Neuron (in vitro differentiated cells): ENCODE measurements around the gene DBR1.
A peak's percentile ranks its signal among the peaks of the same experiment; 100 is the strongest.

ENCODE experiments used
- H2AFZ ChIP-seq: one replicate; pipeline ENCODE4 v1.6.1; 2013; ENCODE audit warnings: low read depth, mild to moderate bottlenecking, inconsistent platforms, low read length, moderate library complexity
- H3K27me3 ChIP-seq: one replicate; pipeline ENCODE4 v1.6.1; 2013; ENCODE audit warnings: low read length; ENCODE audit not compliant: insufficient read depth
- H3K36me3 ChIP-seq: one replicate; pipeline ENCODE4 v1.6.1; 2013; ENCODE audit warnings: low read length; ENCODE audit not compliant: insufficient read depth
- H3K4me1 ChIP-seq: one replicate; pipeline ENCODE4 v1.6.1; 2013; ENCODE audit warnings: low read length; ENCODE audit not compliant: insufficient read depth
- H3K4me3 ChIP-seq: 2 replicates; pipeline ENCODE4 v1.5.1; 2013; ENCODE audit warnings: mild to moderate bottlenecking, low read length, moderate library complexity
- H3K9me3 ChIP-seq: one replicate; pipeline ENCODE4 v1.6.1; 2013; ENCODE audit warnings: low read length

The DBR1 gene, protein sequence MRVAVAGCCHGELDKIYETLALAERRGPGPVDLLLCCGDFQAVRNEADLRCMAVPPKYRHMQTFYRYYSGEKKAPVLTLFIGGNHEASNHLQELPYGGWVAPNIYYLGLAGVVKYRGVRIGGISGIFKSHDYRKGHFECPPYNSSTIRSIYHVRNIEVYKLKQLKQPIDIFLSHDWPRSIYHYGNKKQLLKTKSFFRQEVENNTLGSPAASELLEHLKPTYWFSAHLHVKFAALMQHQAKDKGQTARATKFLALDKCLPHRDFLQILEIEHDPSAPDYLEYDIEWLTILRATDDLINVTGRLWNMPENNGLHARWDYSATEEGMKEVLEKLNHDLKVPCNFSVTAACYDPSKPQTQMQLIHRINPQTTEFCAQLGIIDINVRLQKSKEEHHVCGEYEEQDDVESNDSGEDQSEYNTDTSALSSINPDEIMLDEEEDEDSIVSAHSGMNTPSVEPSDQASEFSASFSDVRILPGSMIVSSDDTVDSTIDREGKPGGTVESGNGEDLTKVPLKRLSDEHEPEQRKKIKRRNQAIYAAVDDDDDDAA

GRCh38 chr3:138174421-138175131 is at the start of gene DBR1:
Gene DBR1 (minus strand): TSS chr3:138174921. CDS start chr3:138174795, 126 bp downstream.
- no peaks in the 10 kb centered on the region for H3K27me3 ChIP-seq
- peak within 1 kb of the TSS; percentile 67 for H2AFZ ChIP-seq
- H3K36me3 ChIP-seq = peaks cover 27% of the 10 kb centered on the region
- H3K4me3 ChIP-seq = peak within 1 kb of the TSS; percentile 80
- H3K9me3 ChIP-seq = no peaks in the 10 kb centered on the region
- H3K4me1 ChIP-seq = peaks cover 6% of the 10 kb centered on the region

- H3K4me1 ChIP-seq = no peaks in the 10 kb centered on the region
Measured at GRCh38 chr3:138222942-138223287, 48.2 kb upstream of the DBR1 start.

GRCh38 chr3:138222131-138222941 is 47.6 kb upstream of the DBR1 start:
- Histone ChIP-seq H2AFZ (no peak overlapping the region), H3K4me1 (no peaks in the 10 kb centered on the region), H3K4me3 (no peak overlapping the region), H3K27me3 (no peaks in the 10 kb centered on the region), H3K36me3 (peaks cover 51% of the 10 kb centered on the region), H3K9me3 (no peaks in the 10 kb centered on the region)

More at GRCh38 chr3:138222942-138223287, 48.2 kb upstream of the DBR1 start:
- Histone ChIP-seq H3K36me3 (peaks cover 56% of the 10 kb centered on the region), H3K27me3 (no peaks in the 10 kb centered on the region), H3K4me3 (no peak overlapping the region), H3K9me3 (no peaks in the 10 kb centered on the region), H2AFZ (no peak overlapping the region)

GRCh38 chr3:138220788-138221187 is 46.1 kb upstream of the DBR1 start:
- H2AFZ ChIP-seq = no peak overlapping the region
- no peaks in the 10 kb centered on the region for H3K9me3 ChIP-seq
- H3K4me1 ChIP-seq = no peaks in the 10 kb centered on the region
- no peak overlapping the region for H3K4me3 ChIP-seq
- H3K27me3 ChIP-seq = no peaks in the 10 kb centered on the region
- H3K36me3 ChIP-seq = peaks cover 40% of the 10 kb centered on the region

DNA sequence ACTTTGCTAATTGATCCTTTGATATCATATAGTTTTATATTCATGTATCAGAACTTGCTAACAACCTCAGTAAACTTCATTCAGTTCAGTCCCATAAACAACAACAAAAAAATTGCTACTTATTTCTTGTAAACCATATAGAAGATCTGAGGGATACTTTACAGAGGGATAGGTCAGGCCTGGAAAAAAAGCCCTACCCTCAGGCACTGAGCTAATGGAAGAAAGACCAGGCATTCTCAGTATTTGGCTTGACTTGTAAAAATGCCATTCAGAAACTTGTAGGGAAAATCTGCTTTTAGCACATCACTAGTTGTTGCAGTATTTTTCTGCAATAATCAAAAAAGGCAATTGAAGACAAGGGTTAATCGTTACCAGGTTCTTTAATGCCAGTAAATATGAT is 45.5 kb upstream of the DBR1 start:
- no peak overlapping the region for H2AFZ ChIP-seq
- no peaks in the 10 kb centered on the region for H3K9me3 ChIP-seq
- no peak overlapping the region for H3K4me3 ChIP-seq
- H3K27me3 ChIP-seq = no peaks in the 10 kb centered on the region
- no peaks in the 10 kb centered on the region for H3K4me1 ChIP-seq
- peaks cover 35% of the 10 kb centered on the region for H3K36me3 ChIP-seq

DNA sequence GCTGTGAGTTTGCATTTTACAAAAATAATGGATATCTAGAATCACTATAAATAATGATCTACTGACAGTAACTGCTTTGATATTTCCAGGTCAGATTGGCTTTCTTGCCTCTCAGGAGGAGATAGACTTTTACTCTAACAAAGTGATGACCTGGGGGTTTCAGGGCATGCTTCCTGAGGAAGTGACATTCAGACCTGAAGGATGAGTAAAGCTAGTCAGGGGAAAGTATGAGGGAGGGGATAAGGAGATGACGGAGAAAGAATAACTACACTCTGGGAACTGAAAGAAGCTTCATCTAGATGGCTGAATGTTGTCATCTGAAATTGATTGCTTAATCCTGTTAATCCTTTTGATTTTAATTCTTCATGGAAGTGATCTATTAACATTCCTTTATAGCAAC is 44.5 kb upstream of the DBR1 start:
- Histone ChIP-seq H3K4me1 (no peaks in the 10 kb centered on the region), H3K9me3 (no peaks in the 10 kb centered on the region), H2AFZ (no peak overlapping the region), H3K27me3 (no peaks in the 10 kb centered on the region), H3K4me3 (no peak overlapping the region), H3K36me3 (peaks cover 25% of the 10 kb centered on the region)

- peaks cover 18% of the 10 kb centered on the region for H3K36me3 ChIP-seq
- peaks cover 2% of the 10 kb centered on the region for H3K4me1 ChIP-seq
Measured at GRCh38 chr3:138213398-138214085, 38.8 kb upstream of the DBR1 start.

GRCh38 chr3:138210528-138210927 is 35.8 kb upstream of the DBR1 start:
- Histone ChIP-seq H2AFZ (no peak overlapping the region), H3K36me3 (peaks cover 16% of the 10 kb centered on the region), H3K9me3 (no peaks in the 10 kb centered on the region), H3K4me1 (peaks cover 2% of the 10 kb centered on the region), H3K4me3 (no peak overlapping the region), H3K27me3 (no peaks in the 10 kb centered on the region)

More at GRCh38 chr3:138213398-138214085, 38.8 kb upstream of the DBR1 start:
- no peak overlapping the region for H3K4me3 ChIP-seq
- no peaks in the 10 kb centered on the region for H3K9me3 ChIP-seq
- no peak overlapping the region for H2AFZ ChIP-seq
- no peaks in the 10 kb centered on the region for H3K27me3 ChIP-seq

DNA sequence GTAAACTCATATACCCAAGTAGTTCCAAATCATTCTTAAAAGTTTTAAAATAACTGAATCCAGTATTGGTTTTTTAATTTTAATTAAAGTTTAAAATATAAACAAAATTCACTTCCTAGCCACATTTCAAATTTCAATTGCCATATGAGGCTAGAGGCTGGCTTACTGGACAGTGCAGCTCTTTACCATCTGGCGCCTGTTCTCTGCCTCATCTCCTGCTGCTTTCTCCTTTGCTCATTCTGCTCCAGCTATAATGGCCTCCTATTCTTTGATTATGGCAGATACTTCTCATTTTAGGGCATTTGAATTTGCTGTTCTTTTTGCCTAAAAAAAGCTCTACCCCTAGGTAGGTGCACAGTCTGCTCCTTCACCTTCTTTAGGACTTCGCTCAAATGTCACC is 31.5 kb upstream of the DBR1 start:
- no peak overlapping the region for H3K4me3 ChIP-seq
- H3K36me3 ChIP-seq = peaks cover 8% of the 10 kb centered on the region
- H3K27me3 ChIP-seq = no peaks in the 10 kb centered on the region
- no peak overlapping the region for H2AFZ ChIP-seq
- H3K4me1 ChIP-seq = peaks cover 2% of the 10 kb centered on the region
- H3K9me3 ChIP-seq = no peaks in the 10 kb centered on the region

DNA sequence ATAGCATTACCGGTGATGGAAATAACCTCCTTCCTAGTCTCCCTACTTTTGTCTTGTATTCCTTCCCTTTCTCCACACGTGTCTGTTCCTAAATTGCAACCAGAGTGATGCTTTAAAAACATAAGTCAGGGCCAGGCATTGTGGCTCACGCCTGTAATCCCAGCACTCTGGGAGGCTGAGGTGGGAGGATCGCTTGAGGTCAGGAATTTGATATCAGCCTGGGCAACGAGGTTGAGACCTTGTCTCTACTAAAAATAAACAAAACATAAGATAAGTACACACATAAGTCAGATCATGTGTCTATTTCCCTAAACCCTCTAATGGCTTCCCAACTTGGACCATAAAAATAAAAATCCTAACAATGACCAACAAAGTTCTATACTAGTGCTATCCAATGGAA is 30.8 kb upstream of the DBR1 start:
- Histone ChIP-seq H2AFZ (no peak overlapping the region), H3K4me3 (no peak overlapping the region), H3K9me3 (no peaks in the 10 kb centered on the region), H3K36me3 (peaks cover 8% of the 10 kb centered on the region), H3K27me3 (no peaks in the 10 kb centered on the region), H3K4me1 (peaks cover 2% of the 10 kb centered on the region)

GRCh38 chr3:138203938-138204337 is 29.2 kb upstream of the DBR1 start:
- Histone ChIP-seq H3K27me3 (no peaks in the 10 kb centered on the region), H3K36me3 (peaks cover 4% of the 10 kb centered on the region), H3K9me3 (no peaks in the 10 kb centered on the region), H2AFZ (no peak overlapping the region), H3K4me3 (no peak overlapping the region), H3K4me1 (no peaks in the 10 kb centered on the region)

GRCh38 chr3:138202945-138203701 is 28.4 kb upstream of the DBR1 start:
- no peak overlapping the region for H2AFZ ChIP-seq
- H3K27me3 ChIP-seq = no peaks in the 10 kb centered on the region
- H3K4me1 ChIP-seq = no peaks in the 10 kb centered on the region
- H3K9me3 ChIP-seq = no peaks in the 10 kb centered on the region
- no peak overlapping the region for H3K4me3 ChIP-seq
- peaks cover 4% of the 10 kb centered on the region for H3K36me3 ChIP-seq
